Natural killer cell (primary cell): ENCODE data around the gene UBA7. TPM values are rescaled to one million over a fixed set of nuclear protein-coding genes. Genes with fewer than 3 reads are reported as not detected.

Source experiments
- ATAC-seq, 3 donors: fragments of 150-1000 bp in 2 of 3; fragments of 200-7000 bp in 1 of 3; cut with Tn5 transposase; 1 replicate in 1 of 3; 2 replicates in 2 of 3; pipeline ENCODE4 v1.10.0; 2021; ENCODE audit warnings: mild to moderate bottlenecking in 2 of 3, moderate library complexity in 2 of 3
- DNase-seq, 2 donors: peaks; one replicate each; pipeline versions ENCODE4 v3.0.0 to v3.0.0-alpha.2; 2013 to 2021; ENCODE audit warnings: mixed read lengths in 1 of 2
- H3K27ac ChIP-seq: one replicate; pipeline ENCODE4 v1.5.1; 2013; ENCODE audit warnings: mild to moderate bottlenecking, low read length
- H3K27me3 ChIP-seq: one replicate; pipeline ENCODE4 v1.6.1; 2013; ENCODE audit warnings: low read length; ENCODE audit not compliant: control insufficient read depth, insufficient read depth
- H3K36me3 ChIP-seq: one replicate; pipeline ENCODE4 v1.6.1; 2013; ENCODE audit warnings: low read length; ENCODE audit not compliant: control insufficient read depth, insufficient read depth
- H3K4me1 ChIP-seq: one replicate; pipeline ENCODE4 v1.6.1; 2013; ENCODE audit warnings: low read length; ENCODE audit not compliant: control insufficient read depth, insufficient read depth
- H3K4me3 ChIP-seq: one replicate; pipeline ENCODE4 v1.5.1; 2013; ENCODE audit warnings: low read length
- H3K9me3 ChIP-seq: one replicate; pipeline ENCODE4 v1.6.1; 2013; ENCODE audit warnings: low read length; ENCODE audit not compliant: control insufficient read depth, insufficient read depth
- H3K27ac Mint-ChIP-seq, 2 donors: one replicate each; pipeline ENCODE4 v1.8.0; 2022; ENCODE audit warnings: mild to moderate bottlenecking in 2 of 2, mixed read lengths in 2 of 2, moderate library complexity in 1 of 2
- H3K27me3 Mint-ChIP-seq, 2 donors: one replicate each; pipeline ENCODE4 v1.8.0; 2022; ENCODE audit warnings: low read depth in 2 of 2, mixed read lengths in 2 of 2
- H3K36me3 Mint-ChIP-seq: one replicate; pipeline ENCODE4 v1.8.0; 2022; ENCODE audit warnings: mixed read lengths
- H3K4me1 Mint-ChIP-seq, 2 donors: one replicate each; pipeline ENCODE4 v1.8.0; 2022; ENCODE audit warnings: mixed read lengths in 2 of 2
- H3K4me3 Mint-ChIP-seq: one replicate; pipeline ENCODE4 v1.8.0; 2022; ENCODE audit warnings: mild to moderate bottlenecking, moderate library complexity, mixed read lengths
- H3K9me3 Mint-ChIP-seq, 2 donors: one replicate each; pipeline ENCODE4 v1.8.0; 2022; ENCODE audit warnings: mixed read lengths in 2 of 2
- WGBS: methylation state at CpG from one replicate; pipeline ENCODE4 v1.1.7; 2013; ENCODE audit warnings: missing lambda C conversion rate; ENCODE audit not compliant: insufficient coverage; 5-methylcytosine and 5-hydroxymethylcytosine counted together
- intact Hi-C: fragments of 100-400 bp; cut with micrococcal nuclease; formaldehyde crosslinking; loops from one replicate; pipeline ENCODE4 v1.14.2; 2022
- total RNA-seq, 4 donors: library from RNA; stranded (reverse); fragments of 120-200 nt in 1 of 4; gene quantifications; one replicate each; pipeline versions ENCODE4 v1.2.3 to v1.2.4, GENCODE V29; 2013 to 2022
- TF ChIP-seq, protein P1 (sequence below): fragments of 200-600 bp; IDR thresholded peaks from one replicate; pipeline ENCODE4 v1.8.0; 2022; ENCODE audit warnings: antibody characterized with exemption

Gene UBA7
- total RNA-seq, 3 donors from 2014 or later (not counting 1 experiment from before 2014, with no cell fraction given): 283 to 358 (median 336) TPM

GRCh38 chr3:49794431-49794830, 19.3 kb downstream of the UBA7 start:
- H3K4me1 ChIP-seq: peaks cover 3% of the 10 kb centered on the region
- H3K27me3 ChIP-seq: no peaks in the 10 kb centered on the region
- peaks cover 0 to 3% of the 10 kb centered on the region in 2 donors for H3K27me3 Mint-ChIP-seq
- no peaks in the 10 kb centered on the region for H3K36me3 Mint-ChIP-seq
- no peak overlapping the region for H3K4me3 Mint-ChIP-seq
- H3K36me3 ChIP-seq: no peaks in the 10 kb centered on the region
- H3K9me3 ChIP-seq: no peaks in the 10 kb centered on the region
- H3K9me3 Mint-ChIP-seq: no peaks in the 10 kb centered on the region
- no peak overlapping the region for H3K4me3 ChIP-seq
- H3K27ac ChIP-seq: no peak overlapping the region
- DNase-seq (no peak), ATAC-seq (no peak)
- no peaks in the 10 kb centered on the region for H3K4me1 Mint-ChIP-seq
- H3K27ac Mint-ChIP-seq: no peak overlapping the region
- TF ChIP-seq, protein P1, sequence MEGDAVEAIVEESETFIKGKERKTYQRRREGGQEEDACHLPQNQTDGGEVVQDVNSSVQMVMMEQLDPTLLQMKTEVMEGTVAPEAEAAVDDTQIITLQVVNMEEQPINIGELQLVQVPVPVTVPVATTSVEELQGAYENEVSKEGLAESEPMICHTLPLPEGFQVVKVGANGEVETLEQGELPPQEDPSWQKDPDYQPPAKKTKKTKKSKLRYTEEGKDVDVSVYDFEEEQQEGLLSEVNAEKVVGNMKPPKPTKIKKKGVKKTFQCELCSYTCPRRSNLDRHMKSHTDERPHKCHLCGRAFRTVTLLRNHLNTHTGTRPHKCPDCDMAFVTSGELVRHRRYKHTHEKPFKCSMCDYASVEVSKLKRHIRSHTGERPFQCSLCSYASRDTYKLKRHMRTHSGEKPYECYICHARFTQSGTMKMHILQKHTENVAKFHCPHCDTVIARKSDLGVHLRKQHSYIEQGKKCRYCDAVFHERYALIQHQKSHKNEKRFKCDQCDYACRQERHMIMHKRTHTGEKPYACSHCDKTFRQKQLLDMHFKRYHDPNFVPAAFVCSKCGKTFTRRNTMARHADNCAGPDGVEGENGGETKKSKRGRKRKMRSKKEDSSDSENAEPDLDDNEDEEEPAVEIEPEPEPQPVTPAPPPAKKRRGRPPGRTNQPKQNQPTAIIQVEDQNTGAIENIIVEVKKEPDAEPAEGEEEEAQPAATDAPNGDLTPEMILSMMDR: no peak
- intact Hi-C loops: no loop called here
- 78% methylated on average over 4 of the region's 4 CpGs for WGBS

- no peak for ATAC-seq
Measured at GRCh38 chr3:49793486-49794085, 20.2 kb downstream of the UBA7 start.

DNA sequence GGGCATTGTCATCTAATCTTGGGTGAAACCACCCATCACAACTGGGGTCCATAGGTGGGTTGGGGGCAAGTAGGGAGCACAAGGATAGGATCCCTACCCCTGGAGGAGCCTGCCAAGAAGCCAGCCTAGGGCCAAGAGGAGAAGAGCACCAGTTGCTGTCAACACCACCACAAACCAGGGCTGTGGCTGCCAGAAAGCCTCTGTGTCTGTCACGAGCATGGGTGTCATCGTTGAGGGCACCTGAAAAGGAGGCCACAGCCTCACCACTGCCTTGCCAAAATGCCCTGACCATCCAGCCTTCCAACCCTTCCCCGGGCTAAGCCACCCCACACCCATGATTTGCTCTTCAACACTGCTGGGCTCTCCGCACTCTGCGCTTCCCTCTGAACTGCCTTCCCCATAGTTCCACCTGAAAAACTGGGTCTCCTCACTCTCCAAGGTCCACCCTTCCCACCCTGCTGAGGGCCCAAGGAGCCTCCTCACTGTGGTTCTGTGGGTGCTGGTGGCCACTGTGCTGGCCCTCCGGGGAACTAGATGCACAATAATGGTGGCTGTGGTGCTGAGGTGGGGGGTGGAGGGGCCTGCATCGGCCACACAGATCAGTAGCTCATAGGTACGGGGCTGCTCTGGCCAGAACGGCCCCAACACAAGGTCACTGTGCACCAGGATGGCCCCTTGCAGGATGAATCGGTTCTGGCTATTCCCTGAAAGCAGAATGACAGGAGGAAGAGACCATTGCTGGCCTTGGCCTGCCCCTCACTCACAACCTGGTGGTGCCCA, 21.2 kb downstream of the UBA7 start:
- intact Hi-C loops: no loop called here
- no peaks in the 10 kb centered on the region for H3K36me3 ChIP-seq
- H3K4me1 ChIP-seq: peaks cover 3% of the 10 kb centered on the region
- H3K9me3 Mint-ChIP-seq: no peaks in the 10 kb centered on the region
- no peaks in the 10 kb centered on the region for H3K9me3 ChIP-seq
- no peaks in the 10 kb centered on the region for H3K36me3 Mint-ChIP-seq
- H3K4me3 ChIP-seq: no peak overlapping the region
- H3K27me3 Mint-ChIP-seq: peaks cover 0 to 5% of the 10 kb centered on the region in 2 donors
- H3K27ac ChIP-seq: no peak overlapping the region
- WGBS: 89% methylated on average over 10 of the region's 10 CpGs
- H3K27me3 ChIP-seq: no peaks in the 10 kb centered on the region
- TF ChIP-seq, protein P1: no peak
- no peaks in the 10 kb centered on the region for H3K4me1 Mint-ChIP-seq
- no peak overlapping the region for H3K27ac Mint-ChIP-seq
- ATAC-seq (no peak), DNase-seq (no peak)
- H3K4me3 Mint-ChIP-seq: no peak overlapping the region

More at GRCh38 chr3:49793486-49794085, 20.2 kb downstream of the UBA7 start:
- no peak overlapping the region for H3K4me3 ChIP-seq
- peaks cover 3% of the 10 kb centered on the region for H3K4me1 ChIP-seq
- H3K9me3 ChIP-seq: no peaks in the 10 kb centered on the region
- no peak for DNase-seq
- no peak overlapping the region for H3K27ac ChIP-seq
- TF ChIP-seq, protein P1: no peak
- no peaks in the 10 kb centered on the region for H3K36me3 ChIP-seq
- H3K9me3 Mint-ChIP-seq: no peaks in the 10 kb centered on the region
- H3K36me3 Mint-ChIP-seq: no peaks in the 10 kb centered on the region
- H3K4me3 Mint-ChIP-seq: no peak overlapping the region
- no peaks in the 10 kb centered on the region for H3K27me3 ChIP-seq
- peaks cover 0 to 3% of the 10 kb centered on the region in 2 donors for H3K27me3 Mint-ChIP-seq
- no peaks in the 10 kb centered on the region for H3K4me1 Mint-ChIP-seq
- intact Hi-C loops: no loop called here
- H3K27ac Mint-ChIP-seq: no peak overlapping the region
- 89% methylated on average over 12 of the region's 13 CpGs for WGBS
